ENCODE data around the gene RPS25.
"Not testable (repeated sequence)": the region's sequence is repeated elsewhere in the genome, so short reads cannot be mapped to it uniquely, and the experiment has no call there.

GRCh38 chr11:118969508-118969907, 48.6 kb downstream of the RPS25 start:
- TF ChIP-seq, protein P1, sequence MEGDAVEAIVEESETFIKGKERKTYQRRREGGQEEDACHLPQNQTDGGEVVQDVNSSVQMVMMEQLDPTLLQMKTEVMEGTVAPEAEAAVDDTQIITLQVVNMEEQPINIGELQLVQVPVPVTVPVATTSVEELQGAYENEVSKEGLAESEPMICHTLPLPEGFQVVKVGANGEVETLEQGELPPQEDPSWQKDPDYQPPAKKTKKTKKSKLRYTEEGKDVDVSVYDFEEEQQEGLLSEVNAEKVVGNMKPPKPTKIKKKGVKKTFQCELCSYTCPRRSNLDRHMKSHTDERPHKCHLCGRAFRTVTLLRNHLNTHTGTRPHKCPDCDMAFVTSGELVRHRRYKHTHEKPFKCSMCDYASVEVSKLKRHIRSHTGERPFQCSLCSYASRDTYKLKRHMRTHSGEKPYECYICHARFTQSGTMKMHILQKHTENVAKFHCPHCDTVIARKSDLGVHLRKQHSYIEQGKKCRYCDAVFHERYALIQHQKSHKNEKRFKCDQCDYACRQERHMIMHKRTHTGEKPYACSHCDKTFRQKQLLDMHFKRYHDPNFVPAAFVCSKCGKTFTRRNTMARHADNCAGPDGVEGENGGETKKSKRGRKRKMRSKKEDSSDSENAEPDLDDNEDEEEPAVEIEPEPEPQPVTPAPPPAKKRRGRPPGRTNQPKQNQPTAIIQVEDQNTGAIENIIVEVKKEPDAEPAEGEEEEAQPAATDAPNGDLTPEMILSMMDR (IDR thresholded peaks at IDR 0.05): not testable (repeated sequence)
- not testable (repeated sequence) for TF ChIP-seq POLR2A (IDR thresholded peaks at IDR 0.05)

All from right lobe of liver (tissue), 4 donors.